ENCODE results near the gene TLX2. TPM values are rescaled to one million over a fixed set of nuclear protein-coding genes. Genes with fewer than 3 reads are reported as not detected.

TLX2 gene
- total and polyA plus RNA-seq, 2 of the 13 experiments (the other 11 are each of a cell fraction or from before 2014, with no cell fraction given), result 0.05 to 0.20 TPM

DNA sequence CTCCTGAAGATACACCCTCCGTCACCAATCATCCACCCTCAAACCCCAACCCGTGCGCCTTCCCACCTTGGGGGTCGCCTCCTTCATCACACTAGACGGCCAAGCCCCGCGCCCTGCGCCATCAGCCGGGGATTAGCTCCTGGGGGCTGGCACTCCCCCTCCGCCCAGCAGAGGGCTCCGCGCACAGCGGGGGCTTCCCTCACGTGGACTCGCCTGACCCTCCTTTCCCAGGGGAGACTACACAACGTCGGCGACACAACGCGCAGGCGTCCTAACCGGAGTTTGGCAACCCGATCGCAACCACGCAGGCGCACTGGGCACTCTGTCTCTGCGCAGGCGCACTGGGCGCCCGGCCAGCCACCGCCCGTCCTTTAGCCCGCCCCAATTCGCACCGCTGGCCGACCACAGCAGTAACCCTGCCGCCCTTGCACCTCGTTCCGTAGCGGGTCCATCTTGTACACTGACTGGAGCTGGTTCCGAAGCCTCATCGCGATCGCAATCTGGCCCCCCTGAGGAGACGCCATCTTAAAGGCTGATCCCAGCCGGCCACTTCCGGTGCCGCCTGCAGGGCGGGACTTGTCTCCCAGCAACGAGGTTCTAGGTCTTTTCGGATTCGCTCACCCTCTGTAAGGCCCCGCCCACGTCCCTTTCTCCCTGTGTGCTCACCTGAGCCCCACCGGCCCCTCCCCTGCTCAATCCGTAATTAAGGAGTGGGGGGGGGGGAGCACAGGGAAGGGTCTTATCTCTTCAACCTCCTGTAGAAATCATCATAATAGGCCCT is 6.9 kb upstream of the TLX2 start, which contains the start of gene PCGF1 (continued):
- TF ChIP-seq, protein P1, sequence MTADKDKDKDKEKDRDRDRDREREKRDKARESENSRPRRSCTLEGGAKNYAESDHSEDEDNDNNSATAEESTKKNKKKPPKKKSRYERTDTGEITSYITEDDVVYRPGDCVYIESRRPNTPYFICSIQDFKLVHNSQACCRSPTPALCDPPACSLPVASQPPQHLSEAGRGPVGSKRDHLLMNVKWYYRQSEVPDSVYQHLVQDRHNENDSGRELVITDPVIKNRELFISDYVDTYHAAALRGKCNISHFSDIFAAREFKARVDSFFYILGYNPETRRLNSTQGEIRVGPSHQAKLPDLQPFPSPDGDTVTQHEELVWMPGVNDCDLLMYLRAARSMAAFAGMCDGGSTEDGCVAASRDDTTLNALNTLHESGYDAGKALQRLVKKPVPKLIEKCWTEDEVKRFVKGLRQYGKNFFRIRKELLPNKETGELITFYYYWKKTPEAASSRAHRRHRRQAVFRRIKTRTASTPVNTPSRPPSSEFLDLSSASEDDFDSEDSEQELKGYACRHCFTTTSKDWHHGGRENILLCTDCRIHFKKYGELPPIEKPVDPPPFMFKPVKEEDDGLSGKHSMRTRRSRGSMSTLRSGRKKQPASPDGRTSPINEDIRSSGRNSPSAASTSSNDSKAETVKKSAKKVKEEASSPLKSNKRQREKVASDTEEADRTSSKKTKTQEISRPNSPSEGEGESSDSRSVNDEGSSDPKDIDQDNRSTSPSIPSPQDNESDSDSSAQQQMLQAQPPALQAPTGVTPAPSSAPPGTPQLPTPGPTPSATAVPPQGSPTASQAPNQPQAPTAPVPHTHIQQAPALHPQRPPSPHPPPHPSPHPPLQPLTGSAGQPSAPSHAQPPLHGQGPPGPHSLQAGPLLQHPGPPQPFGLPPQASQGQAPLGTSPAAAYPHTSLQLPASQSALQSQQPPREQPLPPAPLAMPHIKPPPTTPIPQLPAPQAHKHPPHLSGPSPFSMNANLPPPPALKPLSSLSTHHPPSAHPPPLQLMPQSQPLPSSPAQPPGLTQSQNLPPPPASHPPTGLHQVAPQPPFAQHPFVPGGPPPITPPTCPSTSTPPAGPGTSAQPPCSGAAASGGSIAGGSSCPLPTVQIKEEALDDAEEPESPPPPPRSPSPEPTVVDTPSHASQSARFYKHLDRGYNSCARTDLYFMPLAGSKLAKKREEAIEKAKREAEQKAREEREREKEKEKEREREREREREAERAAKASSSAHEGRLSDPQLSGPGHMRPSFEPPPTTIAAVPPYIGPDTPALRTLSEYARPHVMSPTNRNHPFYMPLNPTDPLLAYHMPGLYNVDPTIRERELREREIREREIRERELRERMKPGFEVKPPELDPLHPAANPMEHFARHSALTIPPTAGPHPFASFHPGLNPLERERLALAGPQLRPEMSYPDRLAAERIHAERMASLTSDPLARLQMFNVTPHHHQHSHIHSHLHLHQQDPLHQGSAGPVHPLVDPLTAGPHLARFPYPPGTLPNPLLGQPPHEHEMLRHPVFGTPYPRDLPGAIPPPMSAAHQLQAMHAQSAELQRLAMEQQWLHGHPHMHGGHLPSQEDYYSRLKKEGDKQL (CRISPR knock-in tag; IDR thresholded peaks at IDR 0.05; ENCODE audit: low read depth), result peak; percentile 41; the same call in 1 of the 2 replicates
- TF ChIP-seq, protein P2, sequence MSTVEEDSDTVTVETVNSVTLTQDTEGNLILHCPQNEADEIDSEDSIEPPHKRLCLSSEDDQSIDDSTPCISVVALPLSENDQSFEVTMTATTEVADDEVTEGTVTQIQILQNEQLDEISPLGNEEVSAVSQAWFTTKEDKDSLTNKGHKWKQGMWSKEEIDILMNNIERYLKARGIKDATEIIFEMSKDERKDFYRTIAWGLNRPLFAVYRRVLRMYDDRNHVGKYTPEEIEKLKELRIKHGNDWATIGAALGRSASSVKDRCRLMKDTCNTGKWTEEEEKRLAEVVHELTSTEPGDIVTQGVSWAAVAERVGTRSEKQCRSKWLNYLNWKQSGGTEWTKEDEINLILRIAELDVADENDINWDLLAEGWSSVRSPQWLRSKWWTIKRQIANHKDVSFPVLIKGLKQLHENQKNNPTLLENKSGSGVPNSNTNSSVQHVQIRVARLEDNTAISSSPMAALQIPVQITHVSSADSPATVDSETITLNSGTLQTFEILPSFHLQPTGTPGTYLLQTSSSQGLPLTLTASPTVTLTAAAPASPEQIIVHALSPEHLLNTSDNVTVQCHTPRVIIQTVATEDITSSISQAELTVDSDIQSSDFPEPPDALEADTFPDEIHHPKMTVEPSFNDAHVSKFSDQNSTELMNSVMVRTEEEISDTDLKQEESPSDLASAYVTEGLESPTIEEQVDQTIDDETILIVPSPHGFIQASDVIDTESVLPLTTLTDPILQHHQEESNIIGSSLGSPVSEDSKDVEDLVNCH (CRISPR knock-in tag; IDR thresholded peaks at IDR 0.05), result peak; percentile 84
- TF ChIP-seq ZNF17 (CRISPR knock-in tag; IDR thresholded peaks at IDR 0.05) (no peak), ZFAT (CRISPR knock-in tag; conservative IDR thresholded peaks at IDR 0.05) (no peak), ZNF619 (CRISPR knock-in tag; IDR thresholded peaks at IDR 0.05) (no peak), ZSCAN9 (CRISPR knock-in tag; IDR thresholded peaks at IDR 0.05; ENCODE audit: borderline replicate concordance) (peak; percentile 62; the same call in 1 of the 2 replicates), ZNF564 (CRISPR knock-in tag; IDR thresholded peaks at IDR 0.05) (no peak), CBFB (CRISPR knock-in tag; IDR thresholded peaks at IDR 0.05) (peak; percentile 85), RBAK (CRISPR knock-in tag; IDR thresholded peaks at IDR 0.05) (no peak; the same call in 1 of the 2 replicates), RFX1 (IDR thresholded peaks at IDR 0.05) (peak; percentile 97), LCORL (IDR thresholded peaks at IDR 0.05) (no peak), LCORL (CRISPR knock-in tag; IDR thresholded peaks at IDR 0.05) (peak; percentile 56; the same call in 1 of the 2 replicates), ZNF558 (CRISPR knock-in tag; IDR thresholded peaks at IDR 0.05; ENCODE audit: borderline replicate concordance) (no peak)
- TF ChIP-seq, protein P3, sequence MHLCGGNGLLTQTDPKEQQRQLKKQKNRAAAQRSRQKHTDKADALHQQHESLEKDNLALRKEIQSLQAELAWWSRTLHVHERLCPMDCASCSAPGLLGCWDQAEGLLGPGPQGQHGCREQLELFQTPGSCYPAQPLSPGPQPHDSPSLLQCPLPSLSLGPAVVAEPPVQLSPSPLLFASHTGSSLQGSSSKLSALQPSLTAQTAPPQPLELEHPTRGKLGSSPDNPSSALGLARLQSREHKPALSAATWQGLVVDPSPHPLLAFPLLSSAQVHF (CRISPR knock-in tag; IDR thresholded peaks at IDR 0.05), result 0 out of 2 replicates have a peak, but pooled peaks have one; percentile 59
- TF ChIP-seq, protein P4, sequence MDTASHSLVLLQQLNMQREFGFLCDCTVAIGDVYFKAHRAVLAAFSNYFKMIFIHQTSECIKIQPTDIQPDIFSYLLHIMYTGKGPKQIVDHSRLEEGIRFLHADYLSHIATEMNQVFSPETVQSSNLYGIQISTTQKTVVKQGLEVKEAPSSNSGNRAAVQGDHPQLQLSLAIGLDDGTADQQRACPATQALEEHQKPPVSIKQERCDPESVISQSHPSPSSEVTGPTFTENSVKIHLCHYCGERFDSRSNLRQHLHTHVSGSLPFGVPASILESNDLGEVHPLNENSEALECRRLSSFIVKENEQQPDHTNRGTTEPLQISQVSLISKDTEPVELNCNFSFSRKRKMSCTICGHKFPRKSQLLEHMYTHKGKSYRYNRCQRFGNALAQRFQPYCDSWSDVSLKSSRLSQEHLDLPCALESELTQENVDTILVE (CRISPR knock-in tag; IDR thresholded peaks at IDR 0.05), result peak; percentile 78; the same call in 1 of the 2 replicates
- TF ChIP-seq, protein P5, sequence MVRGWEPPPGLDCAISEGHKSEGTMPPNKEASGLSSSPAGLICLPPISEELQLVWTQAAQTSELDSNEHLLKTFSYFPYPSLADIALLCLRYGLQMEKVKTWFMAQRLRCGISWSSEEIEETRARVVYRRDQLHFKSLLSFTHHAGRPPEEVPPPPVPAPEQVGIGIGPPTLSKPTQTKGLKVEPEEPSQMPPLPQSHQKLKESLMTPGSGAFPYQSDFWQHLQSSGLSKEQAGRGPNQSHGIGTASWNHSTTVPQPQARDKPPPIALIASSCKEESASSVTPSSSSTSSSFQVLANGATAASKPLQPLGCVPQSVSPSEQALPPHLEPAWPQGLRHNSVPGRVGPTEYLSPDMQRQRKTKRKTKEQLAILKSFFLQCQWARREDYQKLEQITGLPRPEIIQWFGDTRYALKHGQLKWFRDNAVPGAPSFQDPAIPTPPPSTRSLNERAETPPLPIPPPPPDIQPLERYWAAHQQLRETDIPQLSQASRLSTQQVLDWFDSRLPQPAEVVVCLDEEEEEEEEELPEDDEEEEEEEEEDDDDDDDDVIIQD (CRISPR knock-in tag; IDR thresholded peaks at IDR 0.05; ENCODE audit: low read depth), result peak; percentile 69; the same call in 1 of the 2 replicates
- TF ChIP-seq, protein P6, sequence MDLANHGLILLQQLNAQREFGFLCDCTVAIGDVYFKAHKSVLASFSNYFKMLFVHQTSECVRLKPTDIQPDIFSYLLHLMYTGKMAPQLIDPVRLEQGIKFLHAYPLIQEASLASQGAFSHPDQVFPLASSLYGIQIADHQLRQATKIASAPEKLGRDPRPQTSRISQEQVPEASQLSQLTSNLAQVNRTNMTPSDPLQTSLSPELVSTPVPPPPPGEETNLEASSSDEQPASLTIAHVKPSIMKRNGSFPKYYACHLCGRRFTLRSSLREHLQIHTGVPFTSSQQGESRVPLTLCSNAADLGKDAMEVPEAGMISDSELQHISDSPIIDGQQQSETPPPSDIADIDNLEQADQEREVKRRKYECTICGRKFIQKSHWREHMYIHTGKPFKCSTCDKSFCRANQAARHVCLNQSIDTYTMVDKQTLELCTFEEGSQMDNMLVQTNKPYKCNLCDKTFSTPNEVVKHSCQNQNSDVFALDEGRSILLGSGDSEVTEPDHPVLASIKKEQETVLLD (CRISPR knock-in tag; IDR thresholded peaks at IDR 0.05; ENCODE audit: low read depth), result no peak

All from HepG2 (cell line).